Parathyroid adenoma (tissue), 2 donors: ENCODE data around the gene ARMCX5.
A peak's percentile ranks its signal among the peaks of the same experiment; 100 is the strongest.

Experiments
- H2AFZ ChIP-seq: fragments of 300-600 bp; sonication (generic); one replicate; pipeline ENCODE4 v1.7.0; 2017; ENCODE audit warnings: antibody characterized with exemption, mild to moderate bottlenecking
- H3K27ac ChIP-seq: fragments of 300-600 bp; sonication (generic); one replicate; pipeline ENCODE4 v1.7.0; 2017
- H3K27me3 ChIP-seq: fragments of 300-600 bp; sonication (generic); one replicate; pipeline ENCODE4 v1.7.0; 2017; ENCODE audit warnings: low read length; ENCODE audit not compliant: control insufficient read depth, insufficient read depth
- H3K36me3 ChIP-seq: fragments of 300-600 bp; sonication (generic); one replicate; pipeline ENCODE4 v1.7.0; 2017; ENCODE audit warnings: low read length; ENCODE audit not compliant: control insufficient read depth, insufficient read depth
- H3K4me1 ChIP-seq: fragments of 300-600 bp; sonication (generic); one replicate; pipeline ENCODE4 v1.7.0; 2017; ENCODE audit warnings: control low read depth
- H3K4me2 ChIP-seq: fragments of 300-600 bp; sonication (generic); one replicate; pipeline ENCODE4 v1.7.0; 2017; ENCODE audit warnings: low read length
- H3K4me3 ChIP-seq: fragments of 300-600 bp; sonication (generic); one replicate; pipeline ENCODE4 v1.7.0; 2017; ENCODE audit warnings: low read depth, low read length
- H3K79me2 ChIP-seq: fragments of 300-600 bp; sonication (generic); one replicate; pipeline ENCODE4 v1.7.0; 2017; ENCODE audit warnings: control low read depth
- H3K9ac ChIP-seq: fragments of 300-600 bp; sonication (generic); one replicate; pipeline ENCODE4 v1.7.0; 2017; ENCODE audit warnings: mild to moderate bottlenecking
- H3K9me3 ChIP-seq: fragments of 300-600 bp; sonication (generic); one replicate; pipeline ENCODE4 v1.7.0; 2017; ENCODE audit warnings: low read length; ENCODE audit not compliant: control insufficient read depth
- CTCF ChIP-seq: fragments of 300-600 bp; sonication (generic); IDR thresholded peaks from one replicate; pipeline ENCODE4 v1.7.0; 2017; ENCODE audit warnings: antibody characterized with exemption, mild to moderate bottlenecking
- donor health status: primary hyperparathyroidism.

The ARMCX5 gene

GRCh38 chrX:102652031-102652688 lies 52.8 kb downstream of the ARMCX5 start:
- TF ChIP-seq CTCF = peak; percentile 77

More at GRCh38 chrX:102652031-102652688, 52.8 kb downstream of the ARMCX5 start:
- no peaks in the 10 kb centered on the region for H3K9me3 ChIP-seq
- H3K9ac ChIP-seq = no peak overlapping the region
- peaks cover 5% of the 10 kb centered on the region for H3K4me1 ChIP-seq
- no peaks in the 10 kb centered on the region for H3K36me3 ChIP-seq
- H3K27me3 ChIP-seq = no peaks in the 10 kb centered on the region
- H3K4me2 ChIP-seq = peak overlapping the region; percentile 53
- H2AFZ ChIP-seq = peak overlapping the region; percentile 78
- H3K4me3 ChIP-seq = peak overlapping the region; percentile 53
- peak overlapping the region; percentile 68 for H3K27ac ChIP-seq
- peaks cover 40% of the 10 kb centered on the region for H3K79me2 ChIP-seq
